HG03571 (cell line): ENCODE measurements around the gene C6orf15.
"Not testable (repeated sequence)": the region's sequence is repeated elsewhere in the genome, so short reads cannot be mapped to it uniquely, and the experiment has no call there.

Experiments used
- ATAC-seq: cut with Tn5 transposase; IDR thresholded peaks from one replicate; pipeline ENCODE4 v1.9.1; 2021; ENCODE audit not compliant: unreplicated experiment

C6orf15 gene

DNA sequence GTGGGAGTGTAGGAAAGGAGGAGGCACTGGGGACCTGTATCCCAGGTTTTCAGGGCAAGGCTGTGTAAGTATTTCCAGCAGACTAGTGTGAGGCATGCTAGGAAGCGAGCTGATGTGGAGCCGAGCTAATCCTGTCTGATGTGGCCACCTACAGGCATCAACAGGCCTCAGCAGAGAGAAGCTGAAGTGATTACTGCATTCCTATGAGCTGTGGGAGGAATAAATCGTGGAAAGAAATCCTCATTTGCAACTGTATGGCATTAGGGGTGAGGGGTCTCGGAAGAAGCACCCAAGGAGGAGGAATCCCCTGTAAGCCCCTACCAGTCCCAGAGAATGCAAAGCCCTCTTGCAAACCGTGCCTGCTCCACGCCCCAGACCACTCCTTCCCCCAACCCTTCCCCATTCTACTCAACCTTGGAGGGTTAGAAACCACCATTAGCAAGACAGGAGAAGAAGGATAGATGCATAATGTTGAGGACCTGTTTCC is 41.6 kb downstream of the C6orf15 start:
- no peak for ATAC-seq

DNA sequence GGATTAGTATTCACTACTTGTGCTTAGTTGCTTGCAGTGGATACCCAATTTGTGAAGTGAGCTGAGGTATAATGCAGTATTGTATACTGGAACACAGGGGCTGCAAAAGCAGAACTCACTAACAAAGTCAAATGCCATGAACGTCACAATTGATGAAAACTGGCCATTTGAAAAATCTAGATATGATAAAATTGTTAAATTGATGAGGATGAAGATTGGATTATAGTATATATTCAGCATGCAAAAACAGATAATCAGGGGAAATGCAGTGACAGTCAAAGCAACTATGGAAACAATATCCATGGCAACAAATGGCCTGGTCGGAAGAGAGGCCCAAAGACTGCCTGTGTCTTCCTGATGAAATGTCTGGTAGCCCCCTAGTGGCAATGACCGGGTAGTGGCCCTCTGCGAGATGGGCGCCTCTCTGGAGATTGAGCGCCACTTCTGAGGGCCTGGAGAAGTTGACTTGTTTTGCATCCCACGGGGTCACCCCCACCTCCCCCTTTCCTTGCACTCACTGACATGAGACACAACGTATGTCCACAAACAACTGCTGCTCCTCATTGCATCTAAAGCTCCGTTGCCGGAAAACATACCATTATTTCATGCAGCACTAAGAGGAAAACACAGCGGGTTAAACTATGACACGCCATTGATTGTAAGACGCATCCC is 43.6 kb downstream of the C6orf15 start:
- ATAC-seq: no peak

DNA sequence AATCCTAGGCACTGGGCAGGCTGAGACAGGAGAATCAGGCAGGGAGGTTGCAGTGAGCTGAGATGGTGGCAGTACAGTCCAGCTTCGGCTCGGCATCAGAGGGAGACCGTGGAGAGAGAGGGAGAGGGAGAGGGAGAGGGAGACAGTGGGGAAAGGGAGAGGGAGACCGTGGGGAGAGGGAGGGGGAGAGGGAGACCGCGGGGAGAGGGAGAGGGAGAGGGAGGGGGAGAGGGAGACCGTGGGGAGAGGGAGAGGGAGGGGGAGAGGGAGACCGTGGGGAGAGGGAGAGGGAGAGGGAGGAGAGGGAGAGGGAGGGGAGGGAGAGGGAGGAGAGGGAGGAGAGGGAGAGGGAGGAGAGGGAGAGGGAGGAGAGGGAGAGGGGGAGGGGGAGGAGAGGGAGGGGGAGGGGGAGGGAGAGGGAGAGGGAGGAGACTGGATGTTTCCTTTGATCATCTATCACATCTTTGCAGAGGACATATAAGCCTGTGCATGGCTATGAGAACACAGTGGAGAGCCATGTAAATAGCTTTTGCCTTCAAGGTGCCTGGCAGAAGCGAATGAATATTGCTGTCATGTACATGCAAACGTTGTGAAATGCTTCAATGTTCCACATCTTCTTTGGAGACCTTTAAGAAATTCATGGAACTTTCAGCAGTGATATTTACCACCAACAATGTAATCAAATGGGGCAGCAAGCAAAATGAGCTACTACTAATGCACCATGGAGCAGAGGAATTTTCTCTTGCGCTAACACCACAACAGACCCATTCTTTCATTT is 44.3 kb downstream of the C6orf15 start:
- not testable (repeated sequence) for ATAC-seq

DNA sequence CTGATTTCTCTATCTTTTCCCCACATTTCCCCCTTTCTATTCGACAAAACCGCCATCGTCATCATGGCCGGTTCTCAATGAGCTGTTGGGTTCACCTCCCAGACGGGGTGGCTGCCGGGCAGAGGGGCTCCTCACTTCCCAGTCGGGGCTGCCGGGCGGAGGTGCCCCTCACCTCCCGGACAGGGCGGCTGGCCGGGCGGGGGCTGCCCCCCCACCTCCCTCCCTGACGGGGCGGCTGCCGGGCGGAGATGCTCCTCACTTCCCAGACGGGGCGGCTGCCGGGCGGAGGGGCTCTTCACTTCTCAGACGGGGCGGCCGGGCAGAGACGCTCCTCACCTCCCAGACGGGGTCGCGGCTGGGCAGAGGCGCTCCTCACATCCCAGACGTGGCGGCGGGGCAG is 45.3 kb downstream of the C6orf15 start:
- ATAC-seq: not testable (repeated sequence)

DNA sequence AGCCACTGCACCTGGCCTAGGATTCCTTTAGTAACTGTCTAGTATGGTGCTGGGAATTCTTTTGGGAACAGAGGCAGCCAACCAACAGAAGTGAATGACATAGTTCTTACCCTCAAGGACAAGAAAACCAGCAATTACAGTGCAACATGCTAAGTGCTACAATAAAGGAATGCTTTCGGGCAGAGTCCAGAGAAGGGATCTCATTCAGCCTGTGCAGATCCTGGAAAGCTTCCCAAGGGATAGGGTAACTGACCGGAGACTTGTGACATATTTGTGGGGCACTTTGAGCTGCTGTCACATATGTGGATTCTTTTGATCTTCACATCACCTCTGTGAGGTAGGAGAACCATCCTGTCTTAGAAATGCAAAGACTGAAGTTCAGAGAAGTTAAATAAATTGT is 46.8 kb downstream of the C6orf15 start:
- no peak for ATAC-seq

DNA sequence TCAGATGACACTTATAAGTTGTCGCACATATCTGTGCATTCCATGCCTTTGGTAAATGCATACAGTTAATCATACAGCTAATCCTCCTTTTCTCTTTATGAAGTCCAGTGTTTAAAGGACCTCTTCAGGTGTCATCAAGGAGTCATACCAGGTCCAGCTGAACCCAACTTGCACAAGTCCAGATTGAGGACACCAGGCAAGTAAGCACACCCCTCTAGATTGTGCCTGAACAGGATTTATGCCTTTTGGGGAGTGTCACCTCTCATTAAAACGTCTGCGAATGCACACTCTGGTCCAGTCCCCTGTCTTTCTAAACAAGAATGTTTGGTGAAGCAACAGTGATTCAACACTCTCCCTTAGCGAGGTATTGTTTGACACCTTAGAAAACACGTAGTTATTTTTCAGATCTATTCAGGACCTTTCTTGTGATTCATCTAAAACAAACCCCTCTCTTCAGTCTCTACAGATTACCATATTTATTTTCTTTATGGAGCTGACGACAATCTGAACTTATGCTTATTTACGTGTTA is 48.4 kb downstream of the C6orf15 start:
- no peak for ATAC-seq
